ENCODE measurements around the gene C1QTNF8. TPM values are rescaled to one million over a fixed set of nuclear protein-coding genes. Genes with fewer than 3 reads are reported as not detected.

The C1QTNF8 gene
- total and polyA plus RNA-seq, 2 of the 13 experiments (the other 11 are each of a cell fraction or from before 2014, with no cell fraction given), result 0.09 TPM; not detected in 1

DNA sequence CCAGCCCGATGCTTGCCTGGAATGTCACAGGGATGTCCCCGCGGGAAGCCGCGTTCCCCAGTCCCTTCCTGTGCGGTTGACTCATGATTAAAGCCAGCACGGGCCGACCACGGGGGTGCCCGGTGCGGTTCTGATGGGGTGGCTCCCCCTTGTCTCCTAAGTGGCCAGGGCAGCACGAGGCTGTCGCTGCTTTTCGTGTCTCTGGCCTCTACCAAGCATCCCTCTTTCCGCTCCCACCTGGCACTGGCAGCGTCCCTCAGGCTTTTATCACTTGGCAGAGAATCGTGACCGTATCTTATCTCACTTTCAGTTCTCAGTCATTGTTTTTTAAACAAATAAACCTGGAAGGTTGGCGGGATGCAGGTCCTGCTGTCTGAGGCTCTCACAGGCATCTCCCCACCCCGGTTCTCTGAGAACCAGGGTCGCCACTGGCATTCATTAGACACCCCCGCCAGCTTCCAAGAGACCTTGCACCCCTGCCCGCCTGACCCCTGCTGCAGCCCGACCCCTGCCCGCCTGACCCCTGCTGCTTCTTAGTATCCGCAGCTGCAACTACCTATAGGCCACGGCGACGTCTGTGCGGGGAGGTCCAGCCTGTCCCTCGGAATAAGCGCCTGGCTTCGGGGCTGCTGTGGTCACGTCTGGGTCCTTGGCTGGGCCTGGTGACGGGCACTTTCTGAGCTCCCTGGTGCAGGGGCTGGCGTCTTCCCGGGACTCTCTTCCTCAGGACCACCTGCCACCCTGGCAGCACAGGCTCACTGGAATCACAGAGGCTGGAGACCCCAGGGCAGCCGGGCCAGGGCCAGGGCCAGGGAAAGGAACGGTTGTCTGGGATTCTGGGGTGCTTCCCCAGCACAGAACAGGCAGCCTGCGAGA is 7.5 kb downstream of the C1QTNF8 start:
- ATAC-seq (no peak), FAIRE-seq (no peak), DNase-seq (ENCODE audit: low spot score) (peak; percentile 25)
- H3K4me2 ChIP-seq (ENCODE audit: low read depth, low read length), result peak overlapping the region; percentile 94
- H4K20me1 ChIP-seq (ENCODE audit: insufficient read depth, low read length), result no peaks in the 10 kb centered on the region
- 0 out of 5 replicates have a peak, but pooled peaks cover 0 to 12% of the 10 kb centered on the region in 2 experiments for H3K27me3 ChIP-seq (ENCODE audit: control insufficient read depth in 1 of 2, insufficient read depth in 2 of 2, low read length in 2 of 2)
- H3K27ac ChIP-seq (ENCODE audit: extremely low read length, insufficient read depth, low read length), result no peak overlapping the region
- peaks cover 55% of the 10 kb centered on the region for H3K4me1 ChIP-seq (ENCODE audit: insufficient read depth, low read length)
- H2AFZ ChIP-seq (ENCODE audit: low read length), result no peak overlapping the region
- CTCF ChIA-PET (ENCODE audit: low intra/inter-chr PET ratio, low total read pairs), result no interaction called here
- peaks cover 8% of the 10 kb centered on the region for H3K9me3 ChIP-seq (ENCODE audit: low read length)
- BruUV-seq (replicated peaks), result no TSS peak
- peak overlapping the region; percentile 52; the same call in 1 of the 2 replicates for H3K9ac ChIP-seq (ENCODE audit: insufficient read depth, low read depth, low read length)
- WGBS (ENCODE audit: low lambda C conversion rate), result 14% methylated on average over 22 of the region's 40 CpGs
- no peaks in the 10 kb centered on the region for H3K36me3 ChIP-seq (replicated peaks in 1 of 2; ENCODE audit: control insufficient read depth in 1 of 2, insufficient read depth in 2 of 2, low read length in 2 of 2)
- POLR2A ChIA-PET, result no interaction called here
- peak overlapping the region in 2 of 3 experiments; percentile 19 to 87; a peak in 2 of 6 replicates for H3K4me3 ChIP-seq (replicated peaks in 1 of 3; ENCODE audit: insufficient read depth in 1 of 3, low read depth in 2 of 3, low read length in 3 of 3)
- H3K79me2 ChIP-seq (ENCODE audit: insufficient read depth, low read length), result no peaks in the 10 kb centered on the region
- in situ Hi-C loops (cut with HindIII; ENCODE audit: extremely low pct_ligation_motif_present, low pct_unique_long_range_greater_than_20kb) (no loop called here), intact Hi-C loops (cut with micrococcal nuclease; ENCODE audit: unreplicated experiment) (no loop called here)
- no peak for TF ChIP-seq ZNF292 (CRISPR knock-in tag; IDR thresholded peaks at IDR 0.05; ENCODE audit: borderline replicate concordance, low read depth)
- TF ChIP-seq SOX6 (IDR thresholded peaks at IDR 0.05), result no peak
- peak; percentile 69 for TF ChIP-seq SOX6 (CRISPR knock-in tag; IDR thresholded peaks at IDR 0.05)
- TF ChIP-seq, protein P1, sequence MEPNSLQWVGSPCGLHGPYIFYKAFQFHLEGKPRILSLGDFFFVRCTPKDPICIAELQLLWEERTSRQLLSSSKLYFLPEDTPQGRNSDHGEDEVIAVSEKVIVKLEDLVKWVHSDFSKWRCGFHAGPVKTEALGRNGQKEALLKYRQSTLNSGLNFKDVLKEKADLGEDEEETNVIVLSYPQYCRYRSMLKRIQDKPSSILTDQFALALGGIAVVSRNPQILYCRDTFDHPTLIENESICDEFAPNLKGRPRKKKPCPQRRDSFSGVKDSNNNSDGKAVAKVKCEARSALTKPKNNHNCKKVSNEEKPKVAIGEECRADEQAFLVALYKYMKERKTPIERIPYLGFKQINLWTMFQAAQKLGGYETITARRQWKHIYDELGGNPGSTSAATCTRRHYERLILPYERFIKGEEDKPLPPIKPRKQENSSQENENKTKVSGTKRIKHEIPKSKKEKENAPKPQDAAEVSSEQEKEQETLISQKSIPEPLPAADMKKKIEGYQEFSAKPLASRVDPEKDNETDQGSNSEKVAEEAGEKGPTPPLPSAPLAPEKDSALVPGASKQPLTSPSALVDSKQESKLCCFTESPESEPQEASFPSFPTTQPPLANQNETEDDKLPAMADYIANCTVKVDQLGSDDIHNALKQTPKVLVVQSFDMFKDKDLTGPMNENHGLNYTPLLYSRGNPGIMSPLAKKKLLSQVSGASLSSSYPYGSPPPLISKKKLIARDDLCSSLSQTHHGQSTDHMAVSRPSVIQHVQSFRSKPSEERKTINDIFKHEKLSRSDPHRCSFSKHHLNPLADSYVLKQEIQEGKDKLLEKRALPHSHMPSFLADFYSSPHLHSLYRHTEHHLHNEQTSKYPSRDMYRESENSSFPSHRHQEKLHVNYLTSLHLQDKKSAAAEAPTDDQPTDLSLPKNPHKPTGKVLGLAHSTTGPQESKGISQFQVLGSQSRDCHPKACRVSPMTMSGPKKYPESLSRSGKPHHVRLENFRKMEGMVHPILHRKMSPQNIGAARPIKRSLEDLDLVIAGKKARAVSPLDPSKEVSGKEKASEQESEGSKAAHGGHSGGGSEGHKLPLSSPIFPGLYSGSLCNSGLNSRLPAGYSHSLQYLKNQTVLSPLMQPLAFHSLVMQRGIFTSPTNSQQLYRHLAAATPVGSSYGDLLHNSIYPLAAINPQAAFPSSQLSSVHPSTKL (CRISPR knock-in tag; IDR thresholded peaks at IDR 0.05), result peak; percentile 18; the same call in 1 of the 2 replicates
- TF ChIP-seq KDM2A (CRISPR knock-in tag; IDR thresholded peaks at IDR 0.05; ENCODE audit: borderline replicate concordance, low read depth), result peak; percentile 71; the same call in 1 of the 2 replicates
- TF ChIP-seq NR2C2 (CRISPR knock-in tag; IDR thresholded peaks at IDR 0.05; ENCODE audit: borderline replicate concordance), result 0 out of 2 replicates have a peak, but pooled peaks have one; percentile 24
- TF ChIP-seq, protein P2, sequence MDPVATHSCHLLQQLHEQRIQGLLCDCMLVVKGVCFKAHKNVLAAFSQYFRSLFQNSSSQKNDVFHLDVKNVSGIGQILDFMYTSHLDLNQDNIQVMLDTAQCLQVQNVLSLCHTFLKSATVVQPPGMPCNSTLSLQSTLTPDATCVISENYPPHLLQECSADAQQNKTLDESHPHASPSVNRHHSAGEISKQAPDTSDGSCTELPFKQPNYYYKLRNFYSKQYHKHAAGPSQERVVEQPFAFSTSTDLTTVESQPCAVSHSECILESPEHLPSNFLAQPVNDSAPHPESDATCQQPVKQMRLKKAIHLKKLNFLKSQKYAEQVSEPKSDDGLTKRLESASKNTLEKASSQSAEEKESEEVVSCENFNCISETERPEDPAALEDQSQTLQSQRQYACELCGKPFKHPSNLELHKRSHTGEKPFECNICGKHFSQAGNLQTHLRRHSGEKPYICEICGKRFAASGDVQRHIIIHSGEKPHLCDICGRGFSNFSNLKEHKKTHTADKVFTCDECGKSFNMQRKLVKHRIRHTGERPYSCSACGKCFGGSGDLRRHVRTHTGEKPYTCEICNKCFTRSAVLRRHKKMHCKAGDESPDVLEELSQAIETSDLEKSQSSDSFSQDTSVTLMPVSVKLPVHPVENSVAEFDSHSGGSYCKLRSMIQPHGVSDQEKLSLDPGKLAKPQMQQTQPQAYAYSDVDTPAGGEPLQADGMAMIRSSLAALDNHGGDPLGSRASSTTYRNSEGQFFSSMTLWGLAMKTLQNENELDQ (CRISPR knock-in tag; IDR thresholded peaks at IDR 0.05; ENCODE audit: borderline replicate concordance), result no peak
- no peak for TF ChIP-seq MAFF (IDR thresholded peaks at IDR 0.05; ENCODE audit: low read depth, low read length)
- TF ChIP-seq, protein P3, sequence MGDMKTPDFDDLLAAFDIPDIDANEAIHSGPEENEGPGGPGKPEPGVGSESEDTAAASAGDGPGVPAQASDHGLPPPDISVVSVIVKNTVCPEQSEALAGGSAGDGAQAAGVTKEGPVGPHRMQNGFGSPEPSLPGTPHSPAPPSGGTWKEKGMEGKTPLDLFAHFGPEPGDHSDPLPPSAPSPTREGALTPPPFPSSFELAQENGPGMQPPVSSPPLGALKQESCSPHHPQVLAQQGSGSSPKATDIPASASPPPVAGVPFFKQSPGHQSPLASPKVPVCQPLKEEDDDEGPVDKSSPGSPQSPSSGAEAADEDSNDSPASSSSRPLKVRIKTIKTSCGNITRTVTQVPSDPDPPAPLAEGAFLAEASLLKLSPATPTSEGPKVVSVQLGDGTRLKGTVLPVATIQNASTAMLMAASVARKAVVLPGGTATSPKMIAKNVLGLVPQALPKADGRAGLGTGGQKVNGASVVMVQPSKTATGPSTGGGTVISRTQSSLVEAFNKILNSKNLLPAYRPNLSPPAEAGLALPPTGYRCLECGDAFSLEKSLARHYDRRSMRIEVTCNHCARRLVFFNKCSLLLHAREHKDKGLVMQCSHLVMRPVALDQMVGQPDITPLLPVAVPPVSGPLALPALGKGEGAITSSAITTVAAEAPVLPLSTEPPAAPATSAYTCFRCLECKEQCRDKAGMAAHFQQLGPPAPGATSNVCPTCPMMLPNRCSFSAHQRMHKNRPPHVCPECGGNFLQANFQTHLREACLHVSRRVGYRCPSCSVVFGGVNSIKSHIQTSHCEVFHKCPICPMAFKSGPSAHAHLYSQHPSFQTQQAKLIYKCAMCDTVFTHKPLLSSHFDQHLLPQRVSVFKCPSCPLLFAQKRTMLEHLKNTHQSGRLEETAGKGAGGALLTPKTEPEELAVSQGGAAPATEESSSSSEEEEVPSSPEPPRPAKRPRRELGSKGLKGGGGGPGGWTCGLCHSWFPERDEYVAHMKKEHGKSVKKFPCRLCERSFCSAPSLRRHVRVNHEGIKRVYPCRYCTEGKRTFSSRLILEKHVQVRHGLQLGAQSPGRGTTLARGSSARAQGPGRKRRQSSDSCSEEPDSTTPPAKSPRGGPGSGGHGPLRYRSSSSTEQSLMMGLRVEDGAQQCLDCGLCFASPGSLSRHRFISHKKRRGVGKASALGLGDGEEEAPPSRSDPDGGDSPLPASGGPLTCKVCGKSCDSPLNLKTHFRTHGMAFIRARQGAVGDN (CRISPR knock-in tag; IDR thresholded peaks at IDR 0.05), result peak; percentile 42
- peak; percentile 44 for TF ChIP-seq SAP130 (CRISPR knock-in tag; IDR thresholded peaks at IDR 0.05; ENCODE audit: low read depth)
- TF ChIP-seq FOSL2 (CRISPR knock-in tag; IDR thresholded peaks at IDR 0.05), result peak; percentile 53
- TF ChIP-seq ZNF672 (CRISPR knock-in tag; IDR thresholded peaks at IDR 0.05), result no peak
- no peak for TF ChIP-seq PRPF4 (IDR thresholded peaks at IDR 0.05; ENCODE audit: low read depth, low read length, poor library complexity, severe bottlenecking)
